ENCODE measurements around the gene DNM3.

The DNM3 gene

DNA sequence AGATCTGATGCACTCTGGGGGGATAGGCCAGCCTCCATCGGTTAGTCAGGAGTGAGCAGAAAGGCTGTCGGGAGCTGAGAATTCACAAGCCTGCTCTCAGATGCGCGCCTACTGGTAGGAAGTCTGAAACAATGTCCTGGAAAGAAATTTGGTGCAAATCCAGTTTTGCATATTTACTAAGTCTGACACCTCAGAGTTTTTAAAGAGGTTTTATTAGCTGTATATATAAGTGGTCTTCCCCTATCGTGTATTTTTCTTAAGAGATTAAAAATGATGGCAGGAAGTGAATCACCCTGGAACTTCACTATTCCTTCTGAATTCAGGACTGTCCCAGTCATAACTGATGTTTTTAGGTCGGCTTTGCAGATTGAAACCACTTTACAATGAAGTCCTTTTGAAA is 479.4 kb downstream of the DNM3 start:
- peak; percentile 44 for DNase-seq (ENCODE audit: low read depth)
- TF ChIP-seq, protein P1, sequence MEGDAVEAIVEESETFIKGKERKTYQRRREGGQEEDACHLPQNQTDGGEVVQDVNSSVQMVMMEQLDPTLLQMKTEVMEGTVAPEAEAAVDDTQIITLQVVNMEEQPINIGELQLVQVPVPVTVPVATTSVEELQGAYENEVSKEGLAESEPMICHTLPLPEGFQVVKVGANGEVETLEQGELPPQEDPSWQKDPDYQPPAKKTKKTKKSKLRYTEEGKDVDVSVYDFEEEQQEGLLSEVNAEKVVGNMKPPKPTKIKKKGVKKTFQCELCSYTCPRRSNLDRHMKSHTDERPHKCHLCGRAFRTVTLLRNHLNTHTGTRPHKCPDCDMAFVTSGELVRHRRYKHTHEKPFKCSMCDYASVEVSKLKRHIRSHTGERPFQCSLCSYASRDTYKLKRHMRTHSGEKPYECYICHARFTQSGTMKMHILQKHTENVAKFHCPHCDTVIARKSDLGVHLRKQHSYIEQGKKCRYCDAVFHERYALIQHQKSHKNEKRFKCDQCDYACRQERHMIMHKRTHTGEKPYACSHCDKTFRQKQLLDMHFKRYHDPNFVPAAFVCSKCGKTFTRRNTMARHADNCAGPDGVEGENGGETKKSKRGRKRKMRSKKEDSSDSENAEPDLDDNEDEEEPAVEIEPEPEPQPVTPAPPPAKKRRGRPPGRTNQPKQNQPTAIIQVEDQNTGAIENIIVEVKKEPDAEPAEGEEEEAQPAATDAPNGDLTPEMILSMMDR (conservative IDR thresholded peaks at IDR 0.05; ENCODE audit: low read length): no peak; the same call in 1 of the 2 replicates
- H3K4me3 ChIP-seq (ENCODE audit: low read length): no peak overlapping the region

DNA sequence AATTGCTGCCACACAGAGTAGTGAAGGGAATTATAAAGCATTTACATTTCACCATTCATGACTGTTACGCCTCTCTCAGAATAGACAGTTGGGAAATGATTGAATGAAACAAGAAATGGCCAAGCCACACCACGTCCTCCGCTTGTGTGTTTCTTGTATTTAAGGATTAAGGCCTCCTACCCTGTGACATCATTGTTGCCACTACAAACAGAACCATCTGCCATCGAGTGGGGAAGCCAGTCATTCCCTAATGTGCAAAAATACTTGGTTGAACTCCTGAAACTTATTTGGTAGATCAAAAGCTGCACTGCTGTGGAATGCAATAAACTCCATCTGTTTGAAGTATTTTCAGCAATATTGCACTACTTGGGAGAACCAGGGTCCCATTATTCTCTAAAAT is 480.2 kb downstream of the DNM3 start:
- DNase-seq (ENCODE audit: low read depth): peak; percentile 96
- H3K4me3 ChIP-seq (ENCODE audit: low read length): peak overlapping the region; percentile 4
- TF ChIP-seq, protein P1 (conservative IDR thresholded peaks at IDR 0.05; ENCODE audit: low read length): no peak

DNA sequence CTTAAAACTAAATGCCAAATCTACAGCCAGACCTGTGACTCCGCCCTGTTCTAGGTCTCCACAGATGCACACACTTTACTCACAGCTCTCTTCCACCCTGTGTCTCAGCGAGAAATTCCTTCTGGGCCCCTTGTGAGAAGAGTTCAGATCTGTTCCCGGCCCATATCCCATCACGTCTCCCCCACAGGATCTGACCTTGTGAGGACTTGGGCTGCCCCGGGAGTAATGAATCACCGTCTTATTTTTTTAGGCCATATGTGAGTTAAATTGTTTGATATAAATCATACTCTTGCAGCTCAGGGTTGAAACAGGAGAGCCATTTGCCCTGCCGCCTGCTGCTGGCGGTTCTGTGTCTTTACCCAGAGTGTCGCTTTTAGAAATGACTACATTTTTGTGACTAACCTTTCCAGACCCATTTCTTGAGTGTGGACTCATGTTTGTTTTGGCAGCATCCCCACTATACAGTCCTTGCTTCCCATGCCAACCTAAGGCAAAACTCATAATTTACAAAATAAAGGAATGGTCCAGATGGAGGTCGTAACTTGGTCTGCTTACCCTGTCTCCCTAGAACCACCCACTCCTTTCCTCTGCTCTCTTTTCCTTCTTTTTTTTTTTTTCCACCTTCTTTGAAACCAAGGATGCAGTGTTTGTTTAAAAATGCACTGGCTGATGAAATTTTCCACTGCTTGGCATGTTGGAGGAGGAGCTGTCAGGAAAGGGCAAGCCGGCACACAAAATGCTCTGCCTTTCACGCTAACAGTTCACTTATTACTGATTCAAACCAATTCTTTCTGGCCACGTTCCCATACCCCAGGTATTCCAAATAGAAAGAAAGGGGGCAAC is 481.1 kb downstream of the DNM3 start:
- TF ChIP-seq, protein P1 (conservative IDR thresholded peaks at IDR 0.05; ENCODE audit: low read length): 0 out of 2 replicates have a peak, but pooled peaks have one; percentile 19
- peak; percentile 96 for DNase-seq (ENCODE audit: low read depth)
- H3K4me3 ChIP-seq (ENCODE audit: low read length): peak overlapping the region; percentile 18

DNA sequence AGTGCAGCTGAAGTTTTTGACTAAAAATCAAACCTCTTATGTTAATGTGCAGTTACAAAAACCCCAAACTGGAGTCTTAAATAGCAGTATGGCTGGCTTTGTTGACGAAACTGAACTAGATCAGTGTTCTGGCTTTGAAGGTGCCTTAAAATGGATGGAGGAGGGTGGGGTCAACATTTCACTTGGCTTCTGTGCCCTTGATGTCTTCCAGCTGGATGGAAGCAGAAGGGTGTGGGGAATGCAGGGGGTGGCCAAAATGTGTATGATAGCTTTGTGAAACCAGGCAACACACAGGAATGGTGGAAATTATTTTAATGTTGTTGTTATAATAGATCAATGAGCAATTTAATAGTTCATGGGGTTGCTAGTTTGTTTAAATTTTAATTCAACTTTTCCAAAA is 482.4 kb downstream of the DNM3 start:
- TF ChIP-seq, protein P1 (conservative IDR thresholded peaks at IDR 0.05; ENCODE audit: low read length): no peak
- no peak for DNase-seq (ENCODE audit: low read depth)
- H3K4me3 ChIP-seq (ENCODE audit: low read length): no peak overlapping the region

DNA sequence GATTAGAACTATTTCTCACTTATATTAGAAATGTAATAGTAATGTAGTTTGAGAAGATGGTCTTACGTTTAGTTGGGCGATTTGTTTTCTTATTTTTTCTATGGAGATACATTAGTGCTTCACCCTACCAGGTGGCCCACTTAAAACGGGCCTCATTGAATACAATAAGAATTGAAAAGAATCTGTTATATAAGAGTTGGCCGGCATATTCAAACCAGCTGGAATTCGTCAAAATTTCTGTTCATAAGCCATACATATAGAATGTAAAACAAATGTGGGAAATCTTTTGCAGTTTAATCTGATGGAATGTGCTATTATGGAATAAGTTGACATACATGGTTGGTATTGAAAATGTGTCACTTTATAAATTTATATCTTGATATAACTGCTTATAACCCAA is 482.8 kb downstream of the DNM3 start:
- no peak overlapping the region for H3K4me3 ChIP-seq (ENCODE audit: low read length)
- no peak for DNase-seq (ENCODE audit: low read depth)
- TF ChIP-seq, protein P1 (conservative IDR thresholded peaks at IDR 0.05; ENCODE audit: low read length): no peak

DNA sequence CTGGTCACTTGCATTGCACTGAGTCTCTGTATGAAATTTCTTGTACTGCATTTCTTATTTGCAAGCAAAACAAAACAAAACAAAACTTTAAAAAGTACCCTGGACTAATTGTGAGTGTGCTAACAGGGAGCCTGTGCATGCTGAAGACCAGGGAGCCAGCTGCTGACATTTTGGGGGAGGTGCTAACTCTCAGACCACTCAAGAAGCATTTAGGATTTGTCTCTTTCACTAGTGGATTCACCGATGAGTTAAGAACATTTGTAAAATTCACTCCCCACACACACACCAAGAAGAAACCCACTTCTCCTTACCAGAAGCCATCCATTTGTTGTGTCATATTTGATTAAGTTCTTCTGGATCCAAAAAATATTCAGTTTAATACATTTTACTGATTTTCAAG is 483.5 kb downstream of the DNM3 start:
- TF ChIP-seq, protein P1 (conservative IDR thresholded peaks at IDR 0.05; ENCODE audit: low read length): no peak
- H3K4me3 ChIP-seq (ENCODE audit: low read length): no peak overlapping the region
- DNase-seq (ENCODE audit: low read depth): no peak

DNA sequence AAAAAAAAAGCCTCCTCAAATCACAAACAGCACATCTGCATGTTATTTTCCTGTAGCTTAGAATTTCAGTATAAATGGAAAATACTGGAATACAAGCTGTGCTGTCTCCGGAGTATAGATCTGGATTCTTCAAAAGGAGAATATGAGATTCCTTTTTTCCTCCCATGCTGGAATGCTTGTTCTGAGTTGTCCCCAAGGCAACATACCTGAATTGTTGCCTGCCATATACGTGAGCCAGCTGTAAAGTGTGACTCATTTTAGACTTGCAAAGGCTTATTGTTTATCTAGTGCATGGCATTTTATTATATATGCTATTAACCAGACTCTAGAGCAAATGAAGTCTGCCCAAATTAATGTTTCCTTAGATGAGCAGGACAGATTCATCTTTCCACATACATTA is 484.2 kb downstream of the DNM3 start:
- DNase-seq (ENCODE audit: low read depth): peak; percentile 65
- TF ChIP-seq, protein P1 (conservative IDR thresholded peaks at IDR 0.05; ENCODE audit: low read length): no peak
- no peak overlapping the region for H3K4me3 ChIP-seq (ENCODE audit: low read length)

All from AG10803 (cell line).